HG02870 (cell line): ENCODE measurements around the gene ICA1L.
A peak's percentile ranks its signal among the peaks of the same experiment; 100 is the strongest.

Experiments used
- ATAC-seq: cut with Tn5 transposase; IDR thresholded peaks from one replicate; pipeline ENCODE4 v1.9.1; 2021; ENCODE audit warnings: mild to moderate bottlenecking, moderate library complexity; ENCODE audit not compliant: unreplicated experiment

The ICA1L gene

DNA sequence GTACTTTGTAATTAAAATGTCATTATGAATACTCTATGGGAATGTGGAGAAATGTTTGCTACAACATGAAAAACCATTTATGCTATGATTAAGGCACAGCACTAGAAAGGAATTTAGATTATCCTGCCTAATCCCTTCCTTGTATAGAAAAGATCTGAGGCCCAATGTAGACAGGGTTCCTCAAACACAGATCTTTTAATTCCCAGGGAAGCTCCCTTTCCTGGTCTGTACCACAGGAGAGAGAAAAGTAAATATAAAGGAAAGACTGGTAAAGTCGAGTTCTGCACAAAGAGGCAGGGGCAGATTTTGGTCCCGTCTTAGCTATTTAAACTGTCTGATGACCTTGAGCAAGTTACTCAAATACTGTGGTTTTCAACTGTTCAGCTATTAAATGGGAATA lies 84.7 kb downstream of the ICA1L start:
- ATAC-seq: no peak

- ATAC-seq: no peak
These were observed 88.5 kb downstream of the ICA1L start for GRCh38 chr2:202782940-202783558.

- ATAC-seq: peak; percentile 98
These were observed 91.0 kb downstream of the ICA1L start for GRCh38 chr2:202780514-202781021.

DNA sequence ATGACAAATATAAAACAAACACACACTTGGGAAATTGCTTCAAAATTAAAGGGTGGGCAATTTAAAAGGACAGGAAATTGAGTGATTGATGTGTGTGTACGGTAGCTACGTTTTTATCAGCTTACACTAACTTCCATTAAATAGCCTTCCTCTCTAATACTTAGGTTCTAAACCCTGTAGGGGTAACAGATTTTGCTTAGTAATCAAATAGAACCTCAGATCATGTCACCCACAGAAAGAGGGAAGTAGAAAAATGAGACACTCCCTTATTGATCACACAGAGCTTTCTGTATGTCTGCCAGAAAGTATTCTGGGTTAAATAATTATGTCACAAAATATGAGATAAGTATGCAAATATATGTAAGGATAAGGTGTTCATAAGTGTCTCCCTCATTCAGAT lies 93.3 kb downstream of the ICA1L start:
- ATAC-seq: no peak

DNA sequence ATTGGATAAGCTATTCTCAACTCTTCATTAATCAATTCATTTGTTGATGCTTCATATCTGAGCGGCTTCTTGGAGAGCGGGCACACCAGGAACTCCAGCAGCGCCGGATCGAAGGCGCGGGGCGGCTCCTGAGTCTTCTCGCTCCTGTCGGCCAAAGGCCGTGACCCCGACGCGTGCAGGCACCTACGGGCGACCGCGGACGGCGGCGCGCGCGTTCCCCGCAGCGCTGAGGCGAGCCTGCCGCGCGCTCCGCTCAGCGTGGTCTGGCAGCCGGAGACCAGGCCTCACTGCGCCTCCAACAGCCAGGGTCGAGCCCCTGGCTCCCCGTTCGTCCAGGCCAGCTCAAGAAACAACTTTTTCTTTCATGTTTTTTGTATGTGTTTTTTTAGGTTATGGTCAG lies 97.5 kb downstream of the ICA1L start:
- no peak for ATAC-seq

DNA sequence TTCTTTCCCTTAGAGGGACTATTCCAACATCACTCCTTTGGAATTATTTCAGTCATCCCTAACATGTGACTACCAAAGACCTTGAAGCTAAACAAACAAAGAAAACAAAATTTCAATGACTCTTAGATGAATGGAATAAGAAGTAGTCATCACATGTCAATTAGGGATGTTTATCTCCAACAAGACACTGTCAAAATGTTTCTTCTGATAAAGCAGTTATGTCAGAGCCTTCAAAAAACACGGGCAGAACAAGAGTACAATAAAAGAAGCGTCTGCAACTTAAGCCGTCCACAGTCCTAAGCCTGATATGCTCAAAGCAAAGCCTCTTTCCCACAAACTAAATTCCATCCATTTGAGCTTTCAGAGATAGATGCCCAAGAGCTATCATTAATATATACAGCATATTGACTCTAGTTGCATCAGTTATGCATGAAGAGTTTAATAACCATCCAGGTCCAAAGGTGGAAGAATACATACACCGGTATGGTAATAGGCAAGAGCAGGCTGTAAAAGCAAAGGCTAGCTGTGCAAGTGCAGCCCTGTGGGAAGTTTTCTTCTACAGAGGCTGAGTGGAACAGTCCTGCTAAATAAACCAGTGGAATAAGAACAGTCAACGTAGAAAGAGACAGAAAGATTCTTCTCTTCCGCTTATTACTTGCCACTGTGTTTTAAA lies 98.1 kb downstream of the ICA1L start:
- ATAC-seq: no peak

GRCh38 chr2:202771741-202772460 lies 99.7 kb downstream of the ICA1L start:
- no peak for ATAC-seq

DNA sequence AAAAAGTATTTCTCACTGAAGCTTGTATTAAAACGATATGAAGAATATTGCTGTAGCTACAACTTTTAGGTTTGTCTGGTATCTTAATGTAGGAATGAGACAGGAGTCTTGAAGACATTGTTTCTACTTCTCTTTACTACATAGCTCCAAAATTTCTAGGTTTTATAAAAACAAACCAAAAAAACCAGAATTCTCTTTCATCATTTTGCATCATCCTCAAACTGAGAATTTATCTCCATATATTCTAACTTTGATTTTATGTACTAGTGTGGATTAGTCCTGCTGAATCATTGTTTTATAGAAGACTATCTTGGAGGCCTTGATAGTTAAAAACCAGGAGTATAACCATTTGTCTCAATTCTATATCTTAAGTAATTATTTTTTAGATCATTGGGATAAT lies 100.2 kb downstream of the ICA1L start:
- no peak for ATAC-seq

DNA sequence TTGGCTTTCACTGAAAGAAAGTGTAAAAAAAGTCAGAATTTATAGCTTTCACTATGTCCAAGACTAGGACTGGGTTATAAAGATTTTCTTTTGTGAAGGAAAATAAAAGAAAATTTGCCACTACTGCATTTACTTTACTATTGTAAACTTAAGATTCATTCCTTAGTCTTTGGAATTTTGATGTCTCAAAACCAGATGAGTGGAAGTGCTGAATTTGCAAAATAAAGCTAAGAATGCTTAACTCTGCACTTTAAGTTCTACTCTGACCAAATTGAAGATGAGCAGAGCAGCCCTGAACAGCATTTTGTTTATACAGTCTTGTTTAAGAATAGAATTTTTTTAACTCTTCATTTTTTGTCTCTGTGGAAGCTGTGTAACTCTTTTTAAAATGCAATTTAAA lies 102.4 kb downstream of the ICA1L start:
- ATAC-seq: no peak

DNA sequence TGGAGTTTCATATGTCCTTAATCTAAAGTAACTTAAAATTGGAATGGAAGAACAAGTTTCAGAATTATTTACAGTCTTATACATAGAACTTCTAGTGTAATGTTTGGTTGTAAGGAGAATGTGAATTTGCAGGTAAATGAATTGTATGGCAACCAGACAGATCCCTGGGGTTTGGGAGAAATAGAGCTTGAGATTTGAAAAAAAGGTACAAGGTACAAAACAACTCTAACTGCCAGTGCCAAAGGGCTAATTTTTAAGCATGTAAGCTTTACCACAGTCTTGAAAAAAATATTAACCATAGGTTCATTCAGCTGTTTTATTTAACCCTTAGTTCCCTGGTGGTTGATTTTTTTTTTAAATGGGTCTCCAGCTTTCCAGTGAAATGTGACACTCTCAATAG lies 103.3 kb downstream of the ICA1L start:
- ATAC-seq: no peak

- no peak for ATAC-seq
These were observed 106.1 kb downstream of the ICA1L start for GRCh38 chr2:202765436-202765835.

- no peak for ATAC-seq
These were observed 106.6 kb downstream of the ICA1L start for GRCh38 chr2:202764991-202765390.

DNA sequence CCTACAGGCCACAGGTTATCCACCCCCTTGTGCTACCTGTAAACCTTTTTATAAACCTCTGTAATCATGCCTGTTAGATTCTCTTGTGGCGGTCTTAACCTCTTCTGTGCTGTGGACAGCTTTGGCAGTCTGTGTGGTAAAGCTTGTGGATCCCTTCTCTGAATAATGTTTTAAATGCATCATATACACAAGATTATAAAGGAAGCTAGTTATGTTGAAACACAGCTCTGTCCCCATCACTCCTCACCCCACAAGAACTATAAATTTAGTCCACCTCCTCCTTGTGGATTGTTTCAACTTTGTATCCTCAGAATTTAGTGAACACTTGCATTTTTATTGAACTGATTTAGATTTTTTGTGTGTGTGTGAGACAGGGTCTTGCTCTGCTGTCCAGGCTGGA lies 107.7 kb downstream of the ICA1L start:
- ATAC-seq: no peak

DNA sequence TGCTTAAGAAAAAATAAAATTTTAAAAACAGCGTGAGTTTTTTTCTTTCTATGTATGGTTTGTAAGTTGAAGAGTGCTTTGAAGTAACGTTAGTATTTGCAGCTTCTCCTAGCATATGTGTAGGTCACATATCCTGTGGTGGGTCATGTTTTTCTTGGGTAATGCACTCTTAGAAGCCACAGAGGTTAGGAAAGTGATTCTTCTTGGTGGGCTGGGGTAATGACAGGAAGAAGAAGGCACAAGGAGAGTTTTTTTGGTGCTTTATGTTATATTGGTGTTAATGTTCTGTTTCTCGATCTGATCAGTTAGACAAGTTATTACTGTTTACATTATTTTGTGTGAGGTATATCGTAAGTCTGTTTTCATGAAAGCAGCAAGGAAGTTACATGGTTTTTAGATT lies 109.0 kb downstream of the ICA1L start:
- ATAC-seq: no peak

DNA sequence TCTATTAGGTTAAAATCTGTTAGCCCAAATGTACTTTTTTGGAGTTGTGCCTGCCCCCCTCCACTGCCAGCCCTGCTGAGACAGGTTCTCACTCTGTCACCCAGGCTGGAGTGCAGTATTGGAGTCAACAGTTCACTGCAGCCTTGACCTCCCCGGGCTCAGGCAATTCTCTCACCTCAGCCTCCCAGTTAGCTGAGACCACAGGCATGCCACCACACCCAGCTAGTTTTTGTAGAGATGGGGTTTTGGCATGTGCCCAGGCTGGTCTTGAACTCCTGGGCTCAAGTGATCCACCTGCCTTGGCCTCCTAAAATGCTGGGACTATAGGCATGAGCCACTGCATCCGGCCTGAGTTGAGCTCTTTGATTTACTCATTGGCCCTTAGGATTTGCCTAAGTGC lies 110.7 kb downstream of the ICA1L start:
- no peak for ATAC-seq

DNA sequence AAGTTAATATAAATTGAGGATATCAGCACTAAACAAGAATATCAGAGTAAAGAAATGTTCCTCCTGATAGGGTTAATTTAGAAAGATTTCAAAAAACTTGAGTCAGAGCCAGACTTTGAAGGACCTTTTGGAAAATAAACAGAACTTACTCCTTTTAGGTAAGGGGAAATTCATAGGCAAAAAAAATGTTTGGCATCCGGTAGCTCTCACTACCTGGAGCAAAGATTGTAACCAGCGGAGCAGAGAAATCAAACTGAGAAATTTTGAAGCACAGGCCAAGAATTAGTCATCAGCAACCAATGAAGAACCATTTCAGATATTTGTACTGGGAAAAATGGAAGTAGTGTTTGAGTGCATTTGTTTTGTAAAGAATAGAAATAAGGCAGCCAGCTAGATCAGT lies 113.0 kb downstream of the ICA1L start:
- no peak for ATAC-seq

- ATAC-seq: no peak
These were observed 113.4 kb downstream of the ICA1L start for GRCh38 chr2:202758128-202758527.

- ATAC-seq: no peak
These were observed 114.2 kb downstream of the ICA1L start for GRCh38 chr2:202757339-202757738.

- no peak for ATAC-seq
These were observed 115.0 kb downstream of the ICA1L start for GRCh38 chr2:202756598-202756997.

- ATAC-seq: no peak
These were observed 116.6 kb downstream of the ICA1L start for GRCh38 chr2:202754936-202755335.

GRCh38 chr2:202752071-202752470 lies 119.5 kb downstream of the ICA1L start:
- no peak for ATAC-seq

DNA sequence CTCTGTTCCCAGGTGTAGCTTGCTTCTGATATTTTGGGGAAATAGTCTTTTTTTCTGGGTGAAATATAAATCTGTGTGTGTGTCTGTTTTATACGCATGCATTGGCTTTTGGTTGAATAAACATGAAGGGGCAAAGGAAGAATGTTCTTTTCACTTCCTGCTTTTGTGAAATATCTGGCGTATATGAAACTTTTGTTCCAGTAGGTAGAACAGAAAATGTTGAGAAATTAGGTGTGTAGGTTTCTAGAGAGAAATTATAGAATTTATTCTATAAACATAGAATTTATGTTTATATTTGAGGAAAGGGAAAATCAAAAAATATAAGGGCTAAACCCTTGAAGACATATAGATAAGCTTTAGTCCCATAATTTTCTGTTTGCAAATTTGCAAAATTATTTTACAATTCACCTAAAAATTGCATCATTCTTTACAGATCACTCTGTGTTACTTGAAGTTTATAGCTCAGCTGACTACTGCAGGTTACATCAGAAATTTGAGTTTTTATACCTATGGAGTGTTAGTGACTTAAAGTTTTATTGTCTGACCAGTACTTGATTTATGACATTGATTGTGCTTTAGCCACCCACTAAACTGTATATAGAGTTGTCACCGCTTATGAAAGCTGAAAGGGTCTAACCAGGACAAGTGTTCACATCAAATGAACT lies 120.7 kb downstream of the ICA1L start:
- no peak for ATAC-seq
